ENCODE results near the gene TNFSF9. TPM values are rescaled to one million over a fixed set of nuclear protein-coding genes. Genes with fewer than 3 reads are reported as not detected.

The TNFSF9 gene
- total RNA-seq, 4 donors from 2014 or later, result 0.17 to 0.27 TPM; not detected in 2

- Histone ChIP-seq H3K9me3 (no peaks in the 10 kb centered on the region), H3K27ac (peak overlapping the region in 1 of 4 donors; percentile 44), H3K27me3 (peaks cover 25% of the 10 kb centered on the region), H3K4me3 (no peak overlapping the region), H3K4me1 (no peaks in the 10 kb centered on the region), H3K36me3 (no peaks in the 10 kb centered on the region)
- 63 to 87% methylated on average over 3 to 11 of the region's 20 CpGs for WGBS, 2 donors (ENCODE audit: low coverage in 1 of 2)
- TF ChIP-seq POLR2A (IDR thresholded peaks at IDR 0.05), result no peak
- no peak for TF ChIP-seq CTCF (IDR thresholded peaks at IDR 0.05)
- TF ChIP-seq POLR2AphosphoS5 (IDR thresholded peaks at IDR 0.05), result no peak
- no peak for TF ChIP-seq EP300 (IDR thresholded peaks at IDR 0.05)
- ATAC-seq, result peak; percentile 25
These were observed 21.5 kb upstream of the TNFSF9 start for GRCh38 chr19:6509118-6509971.

- no peak overlapping the region for H3K27ac ChIP-seq
- no peaks in the 10 kb centered on the region for H3K36me3 ChIP-seq
- no peaks in the 10 kb centered on the region for H3K9me3 ChIP-seq
- no peaks in the 10 kb centered on the region for H3K4me1 ChIP-seq
- TF ChIP-seq POLR2A (IDR thresholded peaks at IDR 0.05) (no peak), CTCF (IDR thresholded peaks at IDR 0.05) (no peak), POLR2AphosphoS5 (IDR thresholded peaks at IDR 0.05) (no peak), EP300 (IDR thresholded peaks at IDR 0.05) (no peak)
- H3K27me3 ChIP-seq, result peaks cover 13% of the 10 kb centered on the region
- 77 to 83% methylated on average over 4 to 7 of the region's 7 CpGs for WGBS, 2 donors (ENCODE audit: low coverage in 1 of 2)
- no peak overlapping the region for H3K4me3 ChIP-seq
- ATAC-seq, result no peak
These were observed 20.2 kb upstream of the TNFSF9 start for GRCh38 chr19:6510618-6511017.

GRCh38 chr19:6514089-6514488 lies 16.7 kb upstream of the TNFSF9 start:
- H3K9me3 ChIP-seq, result no peaks in the 10 kb centered on the region
- no peak overlapping the region for H3K4me3 ChIP-seq
- no peak overlapping the region for H3K27ac ChIP-seq
- peaks cover 0 to 19% (median 0%) of the 10 kb centered on the region in 3 donors for H3K4me1 ChIP-seq
- 63 to 71% methylated on average over 5 to 9 of the region's 9 CpGs for WGBS, 2 donors (ENCODE audit: low coverage in 1 of 2)
- TF ChIP-seq EP300 (IDR thresholded peaks at IDR 0.05) (no peak), CTCF (IDR thresholded peaks at IDR 0.05) (no peak)
- H3K27me3 ChIP-seq, result peaks cover 8% of the 10 kb centered on the region
- no peaks in the 10 kb centered on the region for H3K36me3 ChIP-seq
- ATAC-seq, result no peak

- 92 to 93% methylated on average over 2 to 4 of the region's 15 CpGs for WGBS, 2 donors (ENCODE audit: low coverage in 1 of 2)
These were observed 15.8 kb upstream of the TNFSF9 start for GRCh38 chr19:6514926-6515544.

More at GRCh38 chr19:6514926-6515544, 15.8 kb upstream of the TNFSF9 start:
- peaks cover 11% of the 10 kb centered on the region for H3K27me3 ChIP-seq
- no peak for ATAC-seq
- no peak overlapping the region for H3K27ac ChIP-seq
- peaks cover 0 to 19% (median 0%) of the 10 kb centered on the region in 3 donors for H3K4me1 ChIP-seq
- H3K36me3 ChIP-seq, result no peaks in the 10 kb centered on the region
- no peaks in the 10 kb centered on the region for H3K9me3 ChIP-seq
- no peak overlapping the region for H3K4me3 ChIP-seq
- TF ChIP-seq EP300 (IDR thresholded peaks at IDR 0.05) (no peak), POLR2A (IDR thresholded peaks at IDR 0.05) (no peak), POLR2AphosphoS5 (IDR thresholded peaks at IDR 0.05) (no peak), CTCF (IDR thresholded peaks at IDR 0.05) (no peak)
